B cell (primary cell): Measurements from ENCODE around the gene PKNOX2. TPM values are rescaled to one million over a fixed set of nuclear protein-coding genes. Genes with fewer than 3 reads are reported as not detected.

Experiments
- ATAC-seq: fragments of 200-7000 bp; cut with Tn5 transposase; one replicate; pipeline ENCODE4 v1.10.0; 2021; ENCODE audit warnings: low read depth, mild to moderate bottlenecking, moderate number of reproducible peaks, moderate library complexity
- CTCF ChIA-PET: fragments of 350-600 bp; sonication (Branson Sonifier 250); formaldehyde crosslinking; loops from one replicate; lab custom pipeline; 2021; ENCODE audit warnings: antibody characterized with exemption, inconsistent platforms; lab: Charles Lee
- POLR2A ChIA-PET: fragments of 350-600 bp; sonication (Branson Sonifier 250); formaldehyde crosslinking; loops from one replicate; lab custom pipeline; 2021; ENCODE audit warnings: antibody characterized with exemption; lab: Charles Lee
- DNase-seq: peaks from one replicate; pipeline ENCODE4 v3.0.0; 2013
- H2AFZ ChIP-seq: 2 replicates; pipeline ENCODE4 v1.6.1; 2012; ENCODE audit warnings: mild to moderate bottlenecking, low read depth, low read length; ENCODE audit not compliant: insufficient read depth, poor library complexity, severe bottlenecking
- H3K27ac ChIP-seq, 2 donors: 1 replicate in 1 of 2; 2 replicates in 1 of 2; pipeline ENCODE4 v1.5.1; 2012 to 2013; ENCODE audit warnings: low read length in 2 of 2, mild to moderate bottlenecking in 2 of 2, moderate library complexity in 1 of 2
- H3K27me3 ChIP-seq, 4 experiments: fragments of 200-600 bp in 1 of 4; sonication (generic) in 1 of 4; replicated peaks in 1 of 4; 1 replicate in 2 of 4; 2 replicates in 2 of 4; pipeline versions ENCODE4 v1.6.1 to v1.7.0; 2013 to 2016; ENCODE audit warnings: low read length in 3 of 4, mild to moderate bottlenecking in 2 of 4, mixed read lengths in 1 of 4, moderate library complexity in 1 of 4; ENCODE audit not compliant: insufficient read depth in 4 of 4, control insufficient read depth in 3 of 4; ENCODE audit errors: control extremely low read depth in 1 of 4
- H3K36me3 ChIP-seq, 2 experiments: replicated peaks in 1 of 2; 1 replicate in 1 of 2; 2 replicates in 1 of 2; pipeline versions ENCODE4 v1.6.1 to v1.7.1; 2013; ENCODE audit warnings: low read length in 1 of 2; ENCODE audit not compliant: insufficient read depth in 2 of 2, control insufficient read depth in 1 of 2; ENCODE audit errors: control extremely low read depth in 1 of 2, extremely low read depth in 1 of 2
- H3K4me1 ChIP-seq, 2 donors: fragments of 200-600 bp in 1 of 2; sonication (generic) in 1 of 2; 1 replicate in 1 of 2; 2 replicates in 1 of 2; pipeline versions ENCODE4 v1.5.1 to v1.6.1; 2013 to 2017; ENCODE audit warnings: low read length in 2 of 2; ENCODE audit not compliant: control insufficient read depth in 2 of 2, insufficient read depth in 2 of 2
- H3K4me2 ChIP-seq: replicated peaks from 2 replicates; pipeline ENCODE3; 2012; ENCODE audit warnings: mild to moderate bottlenecking, low read depth, low read length; ENCODE audit not compliant: poor library complexity, severe bottlenecking
- H3K4me3 ChIP-seq, 5 experiments: fragments of 200-600 bp in 1 of 5; sonication (generic) in 1 of 5; 1 replicate in 3 of 5; 2 replicates in 2 of 5; pipeline versions ENCODE4 v1.5.1 to v1.7.0; 2011 to 2016; ENCODE audit warnings: low read length in 4 of 5, mild to moderate bottlenecking in 4 of 5, low read depth in 2 of 5, control low read depth in 1 of 5, moderate library complexity in 1 of 5; ENCODE audit not compliant: insufficient read depth in 1 of 5; ENCODE audit errors: control extremely low read depth in 1 of 5, extremely low read depth in 1 of 5
- H3K79me2 ChIP-seq: fragments of 200-600 bp; sonication (generic); one replicate; pipeline ENCODE4 v1.6.0; 2016; ENCODE audit warnings: low read length; ENCODE audit not compliant: control insufficient read depth, insufficient read depth
- H3K9ac ChIP-seq: fragments of 200-600 bp; sonication (generic); 2 replicates; pipeline ENCODE4 v1.6.1; 2017; ENCODE audit warnings: mild to moderate bottlenecking, low read length, moderate library complexity
- H3K9me3 ChIP-seq, 3 donors: one replicate each; pipeline versions ENCODE4 v1.6.1 to v1.7.1; 2013; ENCODE audit warnings: low read length in 2 of 3; ENCODE audit not compliant: control insufficient read depth in 2 of 3, insufficient read depth in 1 of 3; ENCODE audit errors: control extremely low read depth in 1 of 3
- H4K20me1 ChIP-seq: 2 replicates; pipeline ENCODE4 v1.6.0; 2012; ENCODE audit warnings: mild to moderate bottlenecking, low read length; ENCODE audit not compliant: insufficient read depth, control insufficient read depth, poor library complexity, severe bottlenecking
- H3K27ac Mint-ChIP-seq: one replicate; pipeline ENCODE4 v1.8.0; 2021; ENCODE audit warnings: mixed read lengths
- H3K27me3 Mint-ChIP-seq: one replicate; pipeline ENCODE4 v1.8.0; 2021; ENCODE audit warnings: mixed read lengths
- H3K4me1 Mint-ChIP-seq: one replicate; pipeline ENCODE4 v1.8.0; 2021; ENCODE audit warnings: mixed read lengths
- H3K4me3 Mint-ChIP-seq: one replicate; pipeline ENCODE4 v1.8.0; 2021; ENCODE audit warnings: mixed read lengths
- H3K9me3 Mint-ChIP-seq: one replicate; pipeline ENCODE4 v1.8.0; 2022; ENCODE audit warnings: mixed read lengths; ENCODE audit not compliant: insufficient read depth
- CTCF ChIP-seq: fragments of 200-600 bp; IDR thresholded peaks from one replicate; pipeline ENCODE4 v1.8.0; 2022; ENCODE audit warnings: antibody characterized with exemption, mild to moderate bottlenecking
- EZH2 ChIP-seq: IDR thresholded peaks from 2 replicates; pipeline ENCODE4 v1.6.1; 2012; ENCODE audit warnings: borderline replicate concordance, low read depth, mild to moderate bottlenecking, moderate library complexity, low read length; ENCODE audit not compliant: insufficient read depth, poor library complexity, severe bottlenecking
- WGBS: methylation state at CpG from one replicate; pipeline ENCODE4 v1.1.5; 2013; ENCODE audit warnings: missing lambda C conversion rate; ENCODE audit not compliant: insufficient coverage; 5-methylcytosine and 5-hydroxymethylcytosine counted together
- intact Hi-C: fragments of 100-400 bp; cut with micrococcal nuclease; formaldehyde crosslinking; loops from one replicate; pipeline ENCODE4 v1.10.0; 2022
- polyA plus RNA-seq: library from polyadenylated mRNA; depleted of rRNA; stranded (reverse); fragments of >200 nt; gene quantifications from 2 replicates; pipeline ENCODE4 v1.2.3, GENCODE V29; 2012
- total RNA-seq, 2 donors: library from RNA; stranded (reverse); fragments of 120-200 nt in 1 of 2; gene quantifications; 1 replicate in 1 of 2; 2 replicates in 1 of 2; pipeline versions ENCODE4 v1.2.3 to v1.2.4, GENCODE V29; 2013 to 2022

PKNOX2 gene
- total and polyA plus RNA-seq, 2 donors (not counting 1 experiment from before 2014, with no cell fraction given), result not detected

DNA sequence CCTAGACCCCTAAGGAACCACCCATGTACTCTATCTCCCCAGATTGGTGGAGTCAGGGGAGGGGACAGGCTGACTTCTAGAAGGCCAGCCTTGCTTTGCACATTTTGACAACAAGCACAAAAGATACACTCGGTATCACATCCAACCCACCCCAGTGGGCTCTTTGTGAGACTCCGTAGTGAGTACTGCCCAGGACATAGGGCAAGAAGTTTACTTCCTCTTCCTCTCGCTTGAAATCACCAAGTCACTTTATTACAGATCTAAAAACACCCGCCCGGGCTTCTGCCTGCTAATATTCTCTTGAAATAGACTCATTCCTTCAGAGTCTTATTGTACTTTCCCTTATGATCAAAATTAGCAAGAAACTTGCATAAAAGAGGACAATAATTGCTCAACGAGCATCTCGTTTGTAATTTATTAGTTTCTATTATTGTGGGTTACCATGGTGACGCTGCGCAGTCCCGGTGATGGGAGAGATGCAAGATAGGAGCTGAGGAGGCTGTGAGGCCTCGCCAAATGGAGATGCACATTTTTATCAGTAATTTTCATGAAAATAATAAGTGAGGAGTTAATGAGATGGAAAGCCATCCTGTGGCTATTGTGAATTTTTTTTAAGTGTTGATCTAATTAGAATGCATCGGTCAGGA, 234.6 kb downstream of the PKNOX2 start:
- Histone ChIP-seq H3K9me3 (no peaks in the 10 kb centered on the region), H3K27ac (no peak overlapping the region), H3K79me2 (no peaks in the 10 kb centered on the region), H3K4me3 (no peak overlapping the region), H3K4me2 (no peak overlapping the region), H3K27me3 (peaks cover 0 to 9% (median 0%) of the 10 kb centered on the region in 4 experiments), H4K20me1 (no peaks in the 10 kb centered on the region), H3K36me3 (no peaks in the 10 kb centered on the region), H3K9ac (no peak overlapping the region), H3K4me1 (no peaks in the 10 kb centered on the region), H2AFZ (no peak overlapping the region)
- no peak for TF ChIP-seq CTCF
- no peak for TF ChIP-seq EZH2
- ChIA-PET CTCF (no interaction called here), POLR2A (no interaction called here)
- H3K27ac Mint-ChIP-seq, result no peak overlapping the region
- WGBS, result 57% methylated on average over 7 of the region's 12 CpGs
- intact Hi-C loops, result no loop called here
- H3K4me3 Mint-ChIP-seq, result no peak overlapping the region
- H3K4me1 Mint-ChIP-seq, result peaks cover 2% of the 10 kb centered on the region
- DNase-seq (no peak), ATAC-seq (no peak)
- peaks cover 59% of the 10 kb centered on the region for H3K27me3 Mint-ChIP-seq
- no peaks in the 10 kb centered on the region for H3K9me3 Mint-ChIP-seq

DNA sequence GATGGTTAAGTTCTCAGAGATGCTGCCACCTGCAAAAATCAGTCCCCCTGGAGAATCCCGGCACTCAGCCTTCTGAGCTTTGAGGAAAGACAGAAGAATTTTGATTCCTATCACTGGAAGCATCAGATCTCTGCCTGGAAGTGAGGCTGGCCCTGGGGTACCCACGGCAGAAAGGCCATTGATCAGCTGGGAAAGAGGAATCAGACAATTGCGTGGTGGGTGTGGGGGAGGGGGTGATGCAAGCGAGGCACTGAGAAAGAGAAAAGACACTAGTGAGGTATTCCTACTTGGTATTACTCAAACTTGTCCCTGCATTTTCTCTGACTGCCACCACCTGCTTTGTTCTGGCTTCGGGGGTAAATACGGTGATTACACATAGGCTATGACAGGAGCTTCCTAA, 235.4 kb downstream of the PKNOX2 start:
- CTCF ChIA-PET, result no interaction called here
- DNase-seq (no peak), ATAC-seq (no peak)
- H3K4me1 Mint-ChIP-seq, result peaks cover 3% of the 10 kb centered on the region
- Histone ChIP-seq H3K9ac (no peak overlapping the region), H3K36me3 (no peaks in the 10 kb centered on the region), H3K27me3 (peaks cover 0 to 17% (median 0%) of the 10 kb centered on the region in 4 experiments), H3K27ac (no peak overlapping the region), H3K4me3 (no peak overlapping the region), H3K9me3 (no peaks in the 10 kb centered on the region), H2AFZ (no peak overlapping the region), H3K4me2 (no peak overlapping the region), H3K79me2 (no peaks in the 10 kb centered on the region), H4K20me1 (no peaks in the 10 kb centered on the region), H3K4me1 (peaks cover under 1 to 4% of the 10 kb centered on the region in 2 donors)
- H3K9me3 Mint-ChIP-seq, result no peaks in the 10 kb centered on the region
- peaks cover 65% of the 10 kb centered on the region for H3K27me3 Mint-ChIP-seq
- no peak overlapping the region for H3K27ac Mint-ChIP-seq
- TF ChIP-seq CTCF (no peak), EZH2 (no peak)
- 91% methylated on average over 3 of the region's 6 CpGs for WGBS
- intact Hi-C loops, result no loop called here
- no peak overlapping the region for H3K4me3 Mint-ChIP-seq
- POLR2A ChIA-PET, result no interaction called here
